Endometrium (tissue), 2 donors: Measurements from ENCODE around the gene ICE1.
"Not testable (repeated sequence)": the region's sequence is repeated elsewhere in the genome, so short reads cannot be mapped to it uniquely, and the experiment has no call there.

Experiments
- FAIRE-seq: peaks from 2 replicates; lab custom pipeline; 2012; peaks lifted over from hg19 to GRCh38; lab: Jason Lieb, UNC
- donor health status: control.
- donor health status: control.

Gene ICE1

DNA sequence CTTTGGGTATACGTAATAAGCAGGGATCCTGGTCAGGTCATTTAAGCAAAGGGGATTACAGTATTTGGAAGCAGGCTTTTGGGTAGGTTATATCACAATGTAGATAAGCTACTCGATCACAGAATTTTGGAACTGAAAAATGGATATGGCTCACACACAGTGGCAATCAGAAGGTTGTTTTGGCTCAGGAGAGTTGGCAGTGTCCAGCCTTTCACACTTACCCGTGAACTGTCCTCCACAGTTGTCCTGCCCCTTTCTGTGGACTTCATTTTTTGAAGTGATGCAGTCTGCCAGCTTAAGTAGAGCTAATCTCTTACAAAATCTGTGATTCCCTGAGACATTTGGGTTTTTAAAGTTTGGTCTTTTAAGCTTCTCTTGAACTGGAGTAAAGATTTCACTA is 30.7 kb downstream of the ICE1 start:
- FAIRE-seq, result no peak

DNA sequence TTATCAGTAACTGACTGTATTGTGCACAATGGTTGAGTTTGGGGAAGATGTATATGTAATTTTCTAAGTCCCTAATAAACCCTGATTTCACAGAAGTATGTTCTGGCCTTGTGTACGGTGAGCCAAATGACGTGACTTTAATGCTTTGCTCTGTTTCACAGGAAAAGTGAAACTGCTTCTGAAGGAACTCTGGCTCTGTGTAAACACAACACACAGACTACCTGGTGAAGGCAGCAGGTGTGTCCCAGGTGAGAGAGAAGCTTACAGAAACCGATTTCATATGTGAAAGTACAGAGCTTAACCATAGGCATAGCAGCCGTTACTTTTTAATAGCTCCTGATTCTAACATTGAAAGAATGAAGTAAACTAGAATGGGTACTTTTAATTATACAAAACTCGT is 31.9 kb downstream of the ICE1 start:
- FAIRE-seq, result no peak

DNA sequence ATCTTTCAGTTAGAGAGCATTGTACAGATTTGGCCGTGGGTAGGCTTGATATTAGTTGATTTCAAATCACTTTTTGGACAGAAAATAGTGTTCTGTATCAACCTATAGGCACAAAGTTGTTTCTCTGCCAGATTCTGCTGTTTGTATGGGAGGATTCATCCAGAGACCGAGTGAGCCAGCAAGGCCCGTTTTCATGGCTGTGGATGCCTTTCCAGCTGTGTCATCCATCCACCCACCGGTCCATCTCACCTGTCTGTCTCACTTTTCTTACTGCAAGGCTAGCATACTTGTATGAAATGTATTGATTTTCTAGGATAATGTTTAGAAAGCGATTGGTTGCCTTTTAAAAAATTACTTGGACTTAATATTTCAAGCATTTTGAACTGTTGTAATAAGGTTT is 34.4 kb downstream of the ICE1 start:
- no peak for FAIRE-seq

GRCh38 chr5:5460311-5460710 is 37.8 kb downstream of the ICE1 start:
- no peak for FAIRE-seq

DNA sequence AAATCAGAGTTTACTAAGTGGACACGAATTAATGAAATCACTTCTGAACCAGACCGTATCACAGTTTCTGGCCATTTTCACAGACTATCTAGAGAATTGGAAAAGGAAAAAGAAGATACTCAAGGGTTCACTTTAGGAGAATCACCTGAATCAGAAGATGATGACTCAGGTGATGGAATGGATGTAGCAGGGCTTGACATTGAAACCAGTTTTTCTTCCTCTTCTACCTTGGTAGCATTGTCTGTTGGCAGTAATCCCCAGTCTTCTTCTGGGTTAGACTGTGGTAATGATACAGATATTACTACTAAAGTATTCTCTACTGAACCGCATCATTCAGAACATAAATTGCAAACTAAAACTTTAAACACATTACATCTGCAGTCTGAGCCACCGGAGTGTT is 38.5 kb downstream of the ICE1 start:
- FAIRE-seq, result no peak

DNA sequence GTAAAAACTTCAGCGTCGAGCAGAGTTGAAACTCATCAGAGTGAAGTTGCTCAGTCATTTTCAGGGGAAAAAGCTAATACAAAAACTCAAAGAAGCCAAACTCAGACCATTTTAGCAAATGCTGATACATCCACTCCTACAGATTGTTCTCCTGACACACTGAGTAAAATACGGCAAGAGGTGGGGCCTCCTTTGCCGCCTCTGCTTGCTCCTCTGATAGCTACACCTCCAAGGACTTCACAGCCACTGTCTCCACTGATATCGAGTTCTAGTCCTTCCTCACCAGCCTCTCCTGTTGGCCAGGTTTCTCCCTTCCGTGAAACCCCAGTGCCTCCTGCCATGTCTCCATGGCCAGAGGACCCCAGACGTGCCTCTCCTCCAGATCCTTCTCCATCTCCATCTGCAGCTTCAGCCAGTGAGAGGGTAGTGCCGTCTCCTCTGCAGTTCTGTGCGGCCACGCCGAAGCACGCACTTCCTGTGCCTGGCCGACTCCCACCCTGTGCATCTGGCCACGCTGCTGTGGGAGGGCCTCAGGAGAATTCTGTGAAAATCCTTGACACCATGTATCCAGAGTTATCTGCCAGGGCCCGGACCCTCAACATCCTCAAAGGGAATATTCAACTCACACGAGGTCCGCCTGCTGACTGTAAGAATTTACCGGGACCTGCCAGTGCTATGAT is 41.7 kb downstream of the ICE1 start:
- no peak for FAIRE-seq

DNA sequence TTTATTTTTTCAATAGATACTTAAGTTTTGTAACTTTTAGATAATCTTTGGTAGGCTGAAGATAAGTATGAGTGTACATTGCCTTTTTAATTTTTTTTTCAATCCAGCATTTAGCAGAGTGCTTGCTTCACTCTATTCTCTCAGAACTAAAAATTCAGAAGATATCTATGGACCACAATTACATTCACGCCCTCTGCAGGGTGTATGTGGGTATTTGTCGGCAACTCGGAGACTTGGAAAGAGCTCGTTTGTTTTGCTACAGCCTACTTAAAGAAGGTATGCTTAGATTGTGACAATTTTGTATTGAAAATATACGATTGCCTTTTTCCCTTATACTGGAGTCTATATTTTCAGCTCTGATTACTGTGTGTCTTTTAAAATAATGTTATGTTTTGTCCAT is 43.8 kb downstream of the ICE1 start:
- no peak for FAIRE-seq

DNA sequence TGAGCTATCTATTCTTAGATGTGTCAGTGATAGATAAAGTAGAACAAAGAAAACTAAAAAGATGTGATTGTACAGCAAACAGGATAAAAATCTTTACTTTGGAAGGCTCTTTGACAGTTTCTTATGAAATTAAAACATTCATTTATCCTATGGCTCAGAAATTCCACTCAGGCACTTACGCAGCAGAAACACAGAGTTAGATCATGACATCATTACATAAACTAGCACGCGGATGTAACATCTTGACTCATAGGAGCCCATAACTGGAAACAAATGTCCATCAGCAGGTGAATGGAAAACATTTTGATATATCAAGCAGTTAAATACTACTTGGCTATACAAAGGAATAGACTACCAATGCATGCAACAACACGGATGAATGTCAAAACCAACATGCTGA is 45.3 kb downstream of the ICE1 start:
- FAIRE-seq, result no peak

DNA sequence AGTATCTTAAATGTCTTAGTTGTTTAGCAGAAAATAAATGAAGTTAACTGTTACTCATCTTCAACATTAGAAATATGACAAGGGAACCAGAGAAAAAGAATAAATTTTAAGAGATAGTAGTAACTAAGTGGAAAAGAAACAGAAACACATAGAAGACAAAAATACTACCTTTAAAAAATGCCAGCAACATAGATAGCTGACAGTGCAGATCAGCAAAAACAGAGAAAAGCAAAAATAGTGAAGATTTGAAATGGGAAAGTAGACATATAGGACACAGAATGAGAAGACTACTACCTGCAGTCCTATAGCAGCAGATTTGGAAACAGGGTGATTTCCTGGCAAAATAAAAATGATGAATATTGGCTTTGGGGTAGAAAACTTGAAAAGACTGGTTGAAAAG is 48.5 kb downstream of the ICE1 start:
- no peak for FAIRE-seq

DNA sequence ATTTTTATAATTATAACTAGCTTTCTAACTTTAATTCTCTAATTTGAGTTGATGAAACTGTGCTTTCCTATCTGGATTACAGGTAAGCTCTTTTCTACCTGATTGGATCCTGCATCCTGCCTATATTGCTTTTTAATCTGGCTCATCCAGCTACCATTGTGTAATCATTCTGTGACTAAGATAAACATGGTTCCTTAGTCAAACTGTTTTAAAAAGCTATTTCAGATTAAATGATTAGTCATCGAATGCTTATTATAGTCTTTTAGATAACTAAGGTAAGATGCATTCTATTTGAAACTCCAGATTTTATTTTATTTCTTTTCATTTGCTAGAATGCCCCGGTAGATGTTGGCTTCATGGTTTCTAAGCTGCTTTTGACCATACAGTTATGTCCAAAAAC is 50.7 kb downstream of the ICE1 start:
- no peak for FAIRE-seq

DNA sequence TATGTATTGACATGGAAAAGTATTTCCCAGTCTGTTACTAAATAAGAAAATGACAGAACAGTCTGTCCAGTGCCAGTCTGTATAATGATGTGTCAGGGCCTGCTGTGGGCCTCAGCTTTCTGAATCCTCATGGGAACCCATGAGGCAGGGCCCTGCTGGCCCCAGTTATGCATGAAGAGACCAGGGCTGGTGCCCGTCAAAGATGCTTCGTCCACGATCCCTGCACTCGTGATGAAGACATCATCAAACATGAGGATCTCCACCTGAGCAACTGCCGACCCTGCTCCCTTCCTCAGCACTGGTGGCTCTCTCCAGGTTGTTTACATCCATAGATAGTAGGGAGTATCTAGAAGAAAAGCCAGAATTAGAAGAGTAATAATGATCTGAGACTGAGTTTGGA is 52.5 kb downstream of the ICE1 start:
- FAIRE-seq, result no peak

DNA sequence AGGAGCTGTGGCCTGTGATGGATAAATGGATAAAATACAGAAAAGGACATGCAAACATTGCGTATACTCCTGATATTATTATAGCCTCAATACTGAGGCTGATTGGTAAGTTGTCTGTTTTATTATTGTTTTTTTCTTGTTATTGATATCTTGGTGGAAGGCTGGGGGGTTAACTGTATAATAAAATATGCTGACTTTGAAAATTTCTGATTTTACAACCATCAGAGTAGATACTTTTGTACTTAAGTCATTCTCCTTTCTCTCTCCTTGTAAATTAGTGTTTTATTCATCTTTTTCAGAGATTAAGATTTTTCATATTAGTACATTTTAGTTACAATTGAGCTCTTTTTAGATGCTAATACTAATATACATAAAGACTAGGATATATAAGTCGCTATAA is 53.5 kb downstream of the ICE1 start:
- no peak for FAIRE-seq

DNA sequence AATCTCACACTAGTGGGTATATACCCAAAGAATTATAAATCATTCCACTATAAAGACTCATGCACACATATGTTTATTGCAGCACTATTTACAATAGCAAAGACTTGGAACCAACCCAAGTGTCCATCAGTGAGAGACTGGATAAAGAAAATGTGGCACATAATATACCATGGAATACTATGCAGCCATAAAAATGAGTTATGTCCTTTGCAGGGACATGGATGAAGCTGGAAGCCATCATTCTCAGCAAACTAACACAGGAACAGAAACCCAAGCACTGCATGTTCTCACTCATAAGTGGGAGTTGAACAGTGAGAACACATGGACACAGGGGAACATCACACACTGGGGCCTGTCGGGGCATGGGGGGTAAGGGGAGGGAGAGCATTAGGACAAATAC is 57.1 kb downstream of the ICE1 start:
- FAIRE-seq, result not testable (repeated sequence)

DNA sequence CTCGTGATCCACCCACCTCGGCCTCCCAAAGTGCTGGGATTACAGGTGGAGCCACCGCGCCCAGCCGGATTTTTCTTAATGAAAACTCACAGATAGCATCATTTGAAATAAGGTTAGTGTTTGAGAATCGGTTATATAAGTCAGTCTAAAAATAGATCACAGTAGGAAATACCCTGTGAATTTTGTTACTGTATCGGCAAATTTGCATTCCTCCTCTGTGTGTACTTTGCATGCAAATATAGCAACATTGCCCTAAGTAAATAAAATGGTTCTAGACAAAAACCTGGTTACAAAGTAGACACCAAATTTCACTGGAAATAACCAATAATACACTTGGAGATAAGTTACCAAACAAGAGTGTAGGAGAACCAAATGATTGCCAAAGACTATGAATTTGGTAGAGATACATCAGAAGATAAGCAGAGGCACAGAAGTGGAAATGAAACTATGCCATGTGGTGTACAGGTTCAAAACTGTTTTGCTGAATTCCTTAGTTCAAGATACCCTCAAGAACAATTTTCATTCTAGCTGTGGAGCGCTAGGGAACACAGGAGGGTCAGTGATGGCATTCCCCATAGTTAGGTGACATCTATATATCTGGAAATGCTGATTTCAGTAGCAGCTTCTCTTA is 58.1 kb downstream of the ICE1 start:
- no peak for FAIRE-seq

- no peak for FAIRE-seq
Observed at GRCh38 chr5:5481206-5481605, 58.7 kb downstream of the ICE1 start.

- FAIRE-seq, result no peak
Observed at GRCh38 chr5:5481633-5482032, 59.2 kb downstream of the ICE1 start.

DNA sequence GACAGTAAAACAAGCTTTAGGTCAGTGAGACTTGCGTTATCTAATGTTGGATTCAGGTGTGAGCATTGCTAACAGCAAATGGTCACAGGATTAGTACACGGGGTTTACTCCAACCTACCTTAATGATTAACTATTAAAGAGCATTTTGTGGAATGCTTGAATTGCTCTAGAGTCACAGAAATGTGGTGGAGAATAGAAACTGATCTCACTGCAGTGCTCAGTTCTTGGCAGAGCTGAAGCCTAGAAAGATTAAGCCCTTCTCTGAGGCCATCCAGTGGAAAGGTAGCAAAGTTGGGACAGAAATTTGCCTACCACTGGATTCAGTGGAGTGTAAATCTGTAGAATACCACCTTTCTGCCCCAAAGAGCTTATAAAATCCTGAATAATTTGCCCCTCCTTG is 60.9 kb downstream of the ICE1 start:
- FAIRE-seq, result no peak

DNA sequence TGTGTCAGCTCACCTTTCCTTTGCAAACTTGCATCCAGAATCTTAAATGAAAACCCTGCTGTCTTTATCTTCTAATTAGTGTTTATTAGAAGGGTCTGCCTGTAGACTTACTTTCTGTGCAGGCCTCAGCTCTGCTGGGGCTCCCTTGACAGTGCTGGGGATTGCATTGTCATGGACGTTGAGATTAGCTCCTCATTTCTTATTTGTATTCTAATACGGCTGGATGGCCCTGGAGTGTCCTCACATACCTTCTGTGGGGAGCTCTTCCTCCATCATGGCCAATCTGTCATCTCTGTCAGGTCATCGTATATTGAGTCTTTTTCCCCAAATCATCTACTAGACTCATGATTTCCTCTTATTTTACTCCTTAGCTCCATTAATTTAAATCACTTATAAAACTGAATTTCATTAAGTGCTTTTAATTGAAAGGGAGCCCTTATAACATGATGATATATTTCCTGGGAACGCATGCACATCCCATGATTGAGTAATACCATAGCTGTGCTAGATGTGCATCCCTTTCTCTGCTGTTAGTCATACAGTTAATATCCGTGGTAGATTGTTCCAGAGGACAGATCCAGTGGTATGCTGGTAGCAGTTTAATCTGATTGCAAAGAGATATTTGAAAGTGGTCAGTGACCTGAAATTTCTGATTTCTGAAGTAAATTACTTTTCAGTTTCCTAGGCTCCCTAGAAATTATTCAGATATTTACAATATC is 61.6 kb downstream of the ICE1 start:
- FAIRE-seq, result no peak

DNA sequence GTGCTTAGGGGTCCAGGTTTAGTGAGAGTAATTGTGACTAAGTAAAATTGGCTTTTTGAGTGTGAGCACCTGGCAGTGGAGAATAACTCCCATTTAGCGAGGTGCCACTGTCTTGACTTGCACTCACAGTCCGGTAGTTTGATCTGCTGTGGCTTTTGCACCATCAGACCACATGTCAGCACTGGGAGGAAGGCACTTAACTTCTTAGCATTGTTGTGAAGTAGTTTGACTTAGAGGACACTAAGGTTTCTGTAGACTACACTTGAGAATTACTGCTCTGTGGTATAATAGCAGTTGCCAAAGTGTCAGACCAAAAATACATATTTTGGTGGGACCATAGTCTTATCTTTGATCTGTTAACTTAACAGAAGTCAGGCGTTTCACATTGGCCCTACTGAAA is 63.6 kb downstream of the ICE1 start:
- FAIRE-seq, result no peak

GRCh38 chr5:5487585-5488360 is 65.3 kb downstream of the ICE1 start:
- FAIRE-seq, result no peak

DNA sequence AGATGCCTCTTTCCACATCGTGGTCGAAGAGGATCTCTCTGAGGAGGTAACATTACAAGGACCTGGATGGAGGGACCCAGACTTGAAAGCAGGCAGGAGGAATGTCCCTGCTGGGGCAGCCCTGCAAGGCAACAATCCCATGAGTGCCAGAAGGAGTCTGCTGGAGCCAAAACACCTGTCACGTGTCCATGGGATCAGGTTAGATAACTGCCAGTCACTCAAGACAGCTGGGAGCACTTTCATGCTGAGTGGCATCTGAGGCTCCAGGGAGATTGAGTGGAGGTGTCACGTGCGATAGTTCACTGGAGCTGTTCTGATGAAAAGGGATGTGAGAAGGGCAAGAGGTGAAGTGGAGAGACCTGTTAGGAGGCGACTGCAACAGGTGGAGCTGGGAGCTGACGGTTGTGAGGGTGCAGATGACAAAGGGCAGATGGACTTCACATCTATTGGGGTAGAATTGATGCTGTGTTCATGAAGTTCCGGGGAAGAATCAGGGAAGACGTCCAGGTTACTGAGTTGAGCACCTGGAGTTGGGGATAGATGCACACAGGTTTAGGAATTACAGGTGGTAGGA is 68.4 kb downstream of the ICE1 start:
- no peak for FAIRE-seq

DNA sequence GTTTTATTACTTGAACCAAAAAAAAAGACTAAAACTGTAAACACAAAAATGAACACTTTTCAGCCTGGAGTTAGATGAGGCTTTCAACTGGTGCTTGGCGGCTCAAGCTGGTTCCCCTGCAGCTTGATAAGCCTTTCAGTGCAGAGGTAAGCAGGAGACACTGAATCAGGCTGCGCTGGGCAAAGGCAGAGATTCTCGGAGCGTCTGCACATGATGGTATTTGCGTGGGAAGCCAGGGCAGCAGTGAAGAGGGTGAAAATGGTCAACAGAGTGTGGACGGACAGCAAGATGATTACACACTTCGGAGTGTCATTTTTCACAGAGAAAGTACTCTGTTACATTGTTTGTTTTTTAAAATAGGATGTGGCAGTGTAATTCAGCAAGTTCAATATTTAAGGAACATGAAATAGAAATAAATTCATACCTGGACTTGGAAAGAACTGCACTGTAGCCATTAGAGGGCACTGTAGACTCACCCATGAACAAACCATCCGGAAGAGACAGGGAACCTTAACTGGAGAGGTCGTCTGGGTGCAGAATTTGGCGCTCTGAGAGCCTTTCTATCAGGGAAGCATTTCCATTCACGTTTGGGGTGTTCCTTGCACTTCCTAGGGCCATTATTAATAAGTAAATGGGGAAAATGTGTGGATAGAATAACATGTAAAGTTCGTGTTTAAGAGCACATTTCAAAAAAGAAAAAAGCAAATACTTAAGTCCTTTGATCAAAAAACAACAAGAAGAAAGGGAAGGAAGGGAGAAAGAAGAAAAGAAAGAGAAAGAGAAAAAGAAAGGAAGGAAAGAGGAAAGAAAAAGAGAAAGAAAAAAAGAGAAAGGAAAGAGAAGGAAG is 69.8 kb downstream of the ICE1 start:
- no peak for FAIRE-seq
